Neural cell (in vitro differentiated cells): ENCODE measurements around the gene TCEA3.

Source experiments
- CTCF ChIP-seq: fragments of 450-650 bp; IDR thresholded peaks from 2 replicates; pipeline ENCODE4 v1.5.1; 2014; ENCODE audit warnings: antibody characterized with exemption, mild to moderate bottlenecking, moderate library complexity; ENCODE audit not compliant: poor library complexity, severe bottlenecking
- EP300 ChIP-seq: fragments of 450-650 bp; conservative IDR thresholded peaks from 2 replicates; pipeline ENCODE4 v1.6.1; 2014; ENCODE audit warnings: antibody characterized with exemption, mild to moderate bottlenecking, moderate library complexity; ENCODE audit not compliant: poor library complexity, severe bottlenecking
- EZH2 ChIP-seq: fragments of 200-600, 300-800 bp; shearing (Covaris generic), sonication (generic); IDR thresholded peaks from 2 replicates; pipeline ENCODE4 v1.6.1; 2014; ENCODE audit warnings: antibody characterized with exemption, low read length, borderline replicate concordance, mild to moderate bottlenecking; ENCODE audit not compliant: insufficient read depth, poor library complexity, severe bottlenecking
- MXI1 ChIP-seq: fragments of 450-650 bp; conservative IDR thresholded peaks from 2 replicates; pipeline ENCODE4 v1.6.1; 2014; ENCODE audit warnings: antibody characterized with exemption, mild to moderate bottlenecking; ENCODE audit not compliant: poor library complexity, severe bottlenecking
- POLR2AphosphoS5 ChIP-seq: IDR thresholded peaks from 2 replicates; pipeline ENCODE4 v1.6.1; 2012
- RAD21 ChIP-seq: fragments of 450-650 bp; conservative IDR thresholded peaks from 2 replicates; pipeline ENCODE4 v1.6.1; 2014; ENCODE audit warnings: antibody characterized with exemption, mild to moderate bottlenecking, moderate library complexity
- REST ChIP-seq: IDR thresholded peaks from 2 replicates; pipeline ENCODE4 v1.6.1; 2012; ENCODE audit warnings: borderline replicate concordance
- SMC3 ChIP-seq: fragments of 450-650 bp; conservative IDR thresholded peaks from 2 replicates; pipeline ENCODE4 v1.6.1; 2014; ENCODE audit warnings: antibody characterized with exemption, mild to moderate bottlenecking, moderate library complexity; ENCODE audit not compliant: poor library complexity

- TF ChIP-seq CTCF = no peak
- no peak for TF ChIP-seq EZH2
- no peak for TF ChIP-seq POLR2AphosphoS5
- no peak for TF ChIP-seq RAD21
- TF ChIP-seq REST = no peak
- no peak for TF ChIP-seq EP300
- TF ChIP-seq SMC3 = no peak
- no peak for TF ChIP-seq MXI1
These were observed 48.7 kb upstream of the TCEA3 start for GRCh38 chr1:23473037-23473800.
